ENCODE measurements around the gene GNB2.

GNB2 gene

DNA sequence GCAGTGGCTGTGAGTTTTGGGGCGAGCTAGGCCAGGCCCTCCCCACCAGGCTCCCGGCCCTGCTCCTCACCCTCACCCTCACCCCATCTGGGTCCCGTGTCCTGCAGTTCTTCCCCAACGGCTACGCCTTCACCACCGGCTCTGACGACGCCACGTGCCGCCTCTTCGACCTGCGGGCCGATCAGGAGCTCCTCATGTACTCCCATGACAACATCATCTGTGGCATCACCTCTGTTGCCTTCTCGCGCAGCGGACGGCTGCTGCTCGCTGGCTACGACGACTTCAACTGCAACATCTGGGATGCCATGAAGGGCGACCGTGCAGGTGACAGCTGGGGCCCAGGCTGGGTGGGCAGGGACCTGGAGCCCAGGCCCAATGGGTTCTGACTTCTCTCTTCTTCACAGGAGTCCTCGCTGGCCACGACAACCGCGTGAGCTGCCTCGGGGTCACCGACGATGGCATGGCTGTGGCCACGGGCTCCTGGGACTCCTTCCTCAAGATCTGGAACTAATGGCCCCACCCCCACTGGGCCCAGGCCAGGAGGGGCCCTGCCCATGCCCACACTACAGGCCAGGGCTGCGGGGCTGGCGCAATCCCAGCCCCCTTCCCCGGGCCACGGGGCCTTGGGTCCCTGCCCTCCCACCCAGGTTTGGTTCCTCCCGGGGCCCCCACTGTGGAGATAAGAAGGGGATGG, 4.9 kb downstream of the GNB2 start:
- Histone ChIP-seq H3K36me3 (replicated peaks; ENCODE audit: low read depth, low read length) (peaks cover 28% of the 10 kb centered on the region), H3K4me1 (ENCODE audit: low read length) (no peaks in the 10 kb centered on the region), H3K27ac (ENCODE audit: low read length) (no peak overlapping the region), H3K4me2 (ENCODE audit: low read length) (no peak overlapping the region), H3K4me3 (ENCODE audit: low read length) (no peak overlapping the region), H3K9me3 (ENCODE audit: insufficient read depth, low read length) (no peaks in the 10 kb centered on the region), H3K9ac (ENCODE audit: low read length) (no peak overlapping the region), H2AFZ (ENCODE audit: low read depth, low read length) (no peak overlapping the region), H3K79me2 (ENCODE audit: low read length) (peaks cover 27% of the 10 kb centered on the region), H4K20me1 (ENCODE audit: insufficient read depth, low read length) (peaks cover 14% of the 10 kb centered on the region; the same call in 1 of the 2 replicates), H3K27me3 (ENCODE audit: low read depth, low read length) (no peaks in the 10 kb centered on the region)
- TF ChIP-seq, protein P1, sequence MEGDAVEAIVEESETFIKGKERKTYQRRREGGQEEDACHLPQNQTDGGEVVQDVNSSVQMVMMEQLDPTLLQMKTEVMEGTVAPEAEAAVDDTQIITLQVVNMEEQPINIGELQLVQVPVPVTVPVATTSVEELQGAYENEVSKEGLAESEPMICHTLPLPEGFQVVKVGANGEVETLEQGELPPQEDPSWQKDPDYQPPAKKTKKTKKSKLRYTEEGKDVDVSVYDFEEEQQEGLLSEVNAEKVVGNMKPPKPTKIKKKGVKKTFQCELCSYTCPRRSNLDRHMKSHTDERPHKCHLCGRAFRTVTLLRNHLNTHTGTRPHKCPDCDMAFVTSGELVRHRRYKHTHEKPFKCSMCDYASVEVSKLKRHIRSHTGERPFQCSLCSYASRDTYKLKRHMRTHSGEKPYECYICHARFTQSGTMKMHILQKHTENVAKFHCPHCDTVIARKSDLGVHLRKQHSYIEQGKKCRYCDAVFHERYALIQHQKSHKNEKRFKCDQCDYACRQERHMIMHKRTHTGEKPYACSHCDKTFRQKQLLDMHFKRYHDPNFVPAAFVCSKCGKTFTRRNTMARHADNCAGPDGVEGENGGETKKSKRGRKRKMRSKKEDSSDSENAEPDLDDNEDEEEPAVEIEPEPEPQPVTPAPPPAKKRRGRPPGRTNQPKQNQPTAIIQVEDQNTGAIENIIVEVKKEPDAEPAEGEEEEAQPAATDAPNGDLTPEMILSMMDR (IDR thresholded peaks at IDR 0.05; ENCODE audit: low read depth, low read length), result no peak
- TF ChIP-seq EZH2phosphoT487 (IDR thresholded peaks at IDR 0.05; ENCODE audit: low read depth), result no peak

- Histone ChIP-seq H3K4me2 (ENCODE audit: low read length) (no peak overlapping the region), H3K4me3 (ENCODE audit: low read length) (no peak overlapping the region), H3K27ac (ENCODE audit: low read length) (no peak overlapping the region), H3K27me3 (ENCODE audit: low read depth, low read length) (no peaks in the 10 kb centered on the region), H2AFZ (ENCODE audit: low read depth, low read length) (no peak overlapping the region), H3K9me3 (ENCODE audit: insufficient read depth, low read length) (no peaks in the 10 kb centered on the region), H4K20me1 (ENCODE audit: insufficient read depth, low read length) (peaks cover 14% of the 10 kb centered on the region; the same call in 1 of the 2 replicates), H3K36me3 (replicated peaks; ENCODE audit: low read depth, low read length) (peaks cover 32% of the 10 kb centered on the region), H3K4me1 (ENCODE audit: low read length) (no peaks in the 10 kb centered on the region), H3K9ac (ENCODE audit: low read length) (no peak overlapping the region), H3K79me2 (ENCODE audit: low read length) (peaks cover 20% of the 10 kb centered on the region)
- TF ChIP-seq EZH2phosphoT487 (IDR thresholded peaks at IDR 0.05; ENCODE audit: low read depth), result no peak
- TF ChIP-seq, protein P1 (IDR thresholded peaks at IDR 0.05; ENCODE audit: low read depth, low read length), result no peak
Observed at GRCh38 chr7:100679129-100679926, 5.8 kb downstream of the GNB2 start.

DNA sequence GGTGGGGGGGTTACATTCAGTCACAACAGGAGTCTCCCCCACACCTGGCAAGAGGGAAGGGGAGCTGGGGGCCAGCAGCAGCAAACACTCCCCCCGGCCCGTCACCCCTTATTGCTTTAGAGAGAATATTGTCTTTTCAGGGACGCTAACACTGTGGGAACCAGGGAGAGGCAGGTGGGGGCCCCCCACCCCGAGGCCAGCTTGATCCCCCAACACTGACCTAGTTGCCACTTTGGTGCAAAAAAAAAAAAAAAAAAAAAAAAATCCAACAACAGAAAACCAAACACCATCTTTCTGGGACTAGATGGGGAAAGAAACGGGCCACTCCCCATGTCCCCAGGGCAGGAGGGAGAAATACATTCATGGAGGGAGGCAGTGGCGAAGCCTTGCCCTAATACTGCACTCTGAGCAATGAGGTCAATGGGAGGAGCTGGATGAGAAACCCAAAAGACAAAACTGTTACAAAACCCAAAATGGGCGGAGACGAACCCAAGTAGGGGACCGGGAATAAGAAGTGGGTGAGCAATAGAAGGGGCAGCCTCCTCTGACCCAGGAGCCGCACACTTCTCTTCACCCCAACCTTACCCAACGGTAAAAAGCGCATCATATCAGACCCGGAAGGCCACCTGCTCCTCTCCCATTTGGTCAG, 6.5 kb downstream of the GNB2 start:
- Histone ChIP-seq H2AFZ (ENCODE audit: low read depth, low read length) (no peak overlapping the region), H3K4me2 (ENCODE audit: low read length) (no peak overlapping the region), H3K9me3 (ENCODE audit: insufficient read depth, low read length) (no peaks in the 10 kb centered on the region), H3K4me3 (ENCODE audit: low read length) (no peak overlapping the region), H3K27ac (ENCODE audit: low read length) (no peak overlapping the region), H3K27me3 (ENCODE audit: low read depth, low read length) (no peaks in the 10 kb centered on the region), H4K20me1 (ENCODE audit: insufficient read depth, low read length) (peaks cover 14% of the 10 kb centered on the region; the same call in 1 of the 2 replicates), H3K79me2 (ENCODE audit: low read length) (peaks cover 12% of the 10 kb centered on the region; the same call in 1 of the 2 replicates), H3K36me3 (replicated peaks; ENCODE audit: low read depth, low read length) (peaks cover 36% of the 10 kb centered on the region), H3K9ac (ENCODE audit: low read length) (no peak overlapping the region), H3K4me1 (ENCODE audit: low read length) (no peaks in the 10 kb centered on the region)
- TF ChIP-seq, protein P1 (IDR thresholded peaks at IDR 0.05; ENCODE audit: low read depth, low read length), result no peak
- no peak for TF ChIP-seq EZH2phosphoT487 (IDR thresholded peaks at IDR 0.05; ENCODE audit: low read depth)

Measured in OCI-LY3 (cell line).